T-helper 2 cell treated with Interferon-gamma antibody and Interleukin-4, amounts not matched to agents 100 ng/mL and 5 ng/mL, for 36 hours (primary cell): ENCODE measurements around the gene ANKRD33B. TPM values are rescaled to one million over a fixed set of nuclear protein-coding genes. Genes with fewer than 3 reads are reported as not detected.

Experiments used
- total RNA-seq: library from RNA; stranded (reverse); gene quantifications from 2 replicates; pipeline ENCODE4 v1.2.3, GENCODE V29; 2022

The ANKRD33B gene
- total RNA-seq, 1 donor from 2014 or later: 5.7 TPM

Other genes with a start within 250 kb of the ANKRD33B start
- gene MARCHF6, start 210.4 kb upstream of the ANKRD33B start, total RNA-seq: 81.9 and 86.7 TPM in 2 replicates
- 3.7 and 4.7 TPM in 2 replicates for gene ROPN1L, start 122.2 kb upstream of the ANKRD33B start, total RNA-seq
- 63.2 and 65.8 TPM in 2 replicates for gene DAP, start 197.2 kb downstream of the ANKRD33B start, total RNA-seq